Erythroblast (primary cell): ENCODE measurements around the gene EEF1E1.

Experiments used
- GATA1 ChIP-seq: IDR thresholded peaks from 2 replicates; pipeline ENCODE4 v1.6.1; 2011; ENCODE audit warnings: low read depth, mild to moderate bottlenecking, control low read depth, low read length, moderate library complexity
- POLR2A ChIP-seq: IDR thresholded peaks from 2 replicates; pipeline ENCODE4 v1.6.1; 2011; ENCODE audit warnings: mild to moderate bottlenecking, low read length

DNA sequence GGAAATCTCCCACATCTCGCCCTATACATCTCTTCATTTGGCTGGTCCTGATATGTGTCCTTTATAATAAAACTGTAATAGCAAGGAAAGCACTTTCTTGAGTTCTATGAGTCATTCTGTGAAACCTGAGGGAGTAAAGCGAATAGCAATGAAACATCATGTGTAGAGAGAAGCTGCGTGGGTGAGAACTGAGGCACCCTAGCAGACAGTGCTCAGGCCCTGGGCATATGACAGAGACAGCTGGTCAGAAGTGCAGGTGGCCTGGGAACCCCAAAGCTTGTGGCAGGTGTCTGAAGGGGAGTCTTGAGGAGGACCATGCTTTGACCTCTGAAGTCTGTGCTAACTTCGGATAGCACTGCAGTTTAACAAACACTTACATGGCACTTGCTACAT lies 36.8 kb downstream of the EEF1E1 start:
- no peak for TF ChIP-seq POLR2A
- no peak for TF ChIP-seq GATA1
